Measurements from ENCODE around the gene FLT4.

FLT4 gene

GRCh38 chr5:180642181-180642775 lies 7.1 kb downstream of the FLT4 start:
- ATAC-seq = no peak

GRCh38 chr5:180641566-180641900 lies 7.9 kb downstream of the FLT4 start:
- ATAC-seq = no peak

- ATAC-seq = no peak
Observed at GRCh38 chr5:180640861-180641565, 8.4 kb downstream of the FLT4 start.

- no peak for ATAC-seq
Observed at GRCh38 chr5:180640611-180640860, 8.9 kb downstream of the FLT4 start.

GRCh38 chr5:180639741-180640610 lies 9.4 kb downstream of the FLT4 start:
- ATAC-seq = no peak

- no peak for ATAC-seq
Observed at GRCh38 chr5:180639287-180639686, 10.1 kb downstream of the FLT4 start.

GRCh38 chr5:180637962-180638680 lies 11.3 kb downstream of the FLT4 start:
- no peak for ATAC-seq

- ATAC-seq = no peak
Observed at GRCh38 chr5:180636403-180637075, 12.9 kb downstream of the FLT4 start.

- no peak for ATAC-seq
Observed at GRCh38 chr5:180636016-180636402, 13.4 kb downstream of the FLT4 start.

- ATAC-seq = no peak
Observed at GRCh38 chr5:180633283-180634177, 15.9 kb downstream of the FLT4 start.

GRCh38 chr5:180632768-180633167 lies 16.6 kb downstream of the FLT4 start:
- ATAC-seq = no peak

GRCh38 chr5:180631549-180632383 lies 17.6 kb downstream of the FLT4 start:
- no peak for ATAC-seq

- ATAC-seq = no peak
Observed at GRCh38 chr5:180630426-180630825, 19.0 kb downstream of the FLT4 start.

- ATAC-seq = no peak
Observed at GRCh38 chr5:180629831-180630382, 19.5 kb downstream of the FLT4 start.

GRCh38 chr5:180628827-180629750 lies 20.3 kb downstream of the FLT4 start:
- no peak for ATAC-seq

GRCh38 chr5:180628211-180628610 lies 21.2 kb downstream of the FLT4 start:
- ATAC-seq = no peak

GRCh38 chr5:180627386-180628120 lies 21.8 kb downstream of the FLT4 start:
- ATAC-seq = no peak

GRCh38 chr5:180626661-180627385 lies 22.6 kb downstream of the FLT4 start:
- no peak for ATAC-seq
